ENCODE data around the gene RNF150.

The RNF150 gene

GRCh38 chr4:141153751-141154510 lies 20.7 kb upstream of the RNF150 start (continued):
- TF ChIP-seq TCF4 (CRISPR knock-in tag; IDR thresholded peaks at IDR 0.05; ENCODE audit: borderline replicate concordance) = peak; percentile 93
- no peak for TF ChIP-seq ARNTL (CRISPR knock-in tag; IDR thresholded peaks at IDR 0.05; ENCODE audit: borderline replicate concordance, low read depth)
- TF ChIP-seq ZC3H10 (CRISPR knock-in tag; IDR thresholded peaks at IDR 0.05) = no peak

GRCh38 chr4:141144207-141144606 lies 10.9 kb upstream of the RNF150 start:
- ATAC-seq = no peak
- no peak for TF ChIP-seq GLIS3 (CRISPR knock-in tag; IDR thresholded peaks at IDR 0.05)
- no peak for TF ChIP-seq BACH2 (CRISPR knock-in tag; IDR thresholded peaks at IDR 0.05; ENCODE audit: borderline replicate concordance)
- TF ChIP-seq ARNTL (CRISPR knock-in tag; IDR thresholded peaks at IDR 0.05; ENCODE audit: borderline replicate concordance, low read depth) = no peak
- no peak for TF ChIP-seq ZNF565 (CRISPR knock-in tag; conservative IDR thresholded peaks at IDR 0.05; ENCODE audit: low read depth)
- TF ChIP-seq RARB (CRISPR knock-in tag; IDR thresholded peaks at IDR 0.05) = no peak
- no peak for TF ChIP-seq TCF4 (CRISPR knock-in tag; IDR thresholded peaks at IDR 0.05; ENCODE audit: borderline replicate concordance)

GRCh38 chr4:141142423-141142822 lies 9.2 kb upstream of the RNF150 start:
- ATAC-seq = no peak
- TF ChIP-seq PATZ1 (CRISPR knock-in tag; IDR thresholded peaks at IDR 0.05; ENCODE audit: borderline replicate concordance) (no peak), ESRRG (CRISPR knock-in tag; IDR thresholded peaks at IDR 0.05) (no peak), CREB5 (CRISPR knock-in tag; IDR thresholded peaks at IDR 0.05; ENCODE audit: low read depth) (no peak), CSRNP3 (CRISPR knock-in tag; IDR thresholded peaks at IDR 0.05) (no peak), ISL1 (CRISPR knock-in tag; IDR thresholded peaks at IDR 0.05) (no peak), PPARA (CRISPR knock-in tag; IDR thresholded peaks at IDR 0.05; ENCODE audit: borderline replicate concordance) (no peak), ZNF8 (CRISPR knock-in tag; IDR thresholded peaks at IDR 0.05) (no peak), ARNTL (CRISPR knock-in tag; IDR thresholded peaks at IDR 0.05; ENCODE audit: borderline replicate concordance, low read depth) (no peak), RARB (CRISPR knock-in tag; IDR thresholded peaks at IDR 0.05) (no peak), CSDC2 (CRISPR knock-in tag; IDR thresholded peaks at IDR 0.05) (no peak), ZFP3 (CRISPR knock-in tag; IDR thresholded peaks at IDR 0.05) (no peak), ZFP30 (CRISPR knock-in tag; IDR thresholded peaks at IDR 0.05) (no peak), OSR1 (CRISPR knock-in tag; IDR thresholded peaks at IDR 0.05) (no peak), ZC3H10 (CRISPR knock-in tag; IDR thresholded peaks at IDR 0.05) (no peak)

- ATAC-seq = no peak
- TF ChIP-seq ZFP3 (CRISPR knock-in tag; IDR thresholded peaks at IDR 0.05) (no peak), SNAI2 (CRISPR knock-in tag; IDR thresholded peaks at IDR 0.05) (no peak), ISL1 (CRISPR knock-in tag; IDR thresholded peaks at IDR 0.05) (no peak), CSDC2 (CRISPR knock-in tag; IDR thresholded peaks at IDR 0.05) (no peak), CSRNP3 (CRISPR knock-in tag; IDR thresholded peaks at IDR 0.05) (no peak), TOX (CRISPR knock-in tag; IDR thresholded peaks at IDR 0.05; ENCODE audit: borderline replicate concordance) (no peak), GLIS3 (CRISPR knock-in tag; IDR thresholded peaks at IDR 0.05) (no peak), POU6F1 (CRISPR knock-in tag; IDR thresholded peaks at IDR 0.05; ENCODE audit: borderline replicate concordance, low read depth) (no peak), BACH2 (CRISPR knock-in tag; IDR thresholded peaks at IDR 0.05; ENCODE audit: borderline replicate concordance) (no peak), ARNTL (CRISPR knock-in tag; IDR thresholded peaks at IDR 0.05; ENCODE audit: borderline replicate concordance, low read depth) (no peak), TCF4 (CRISPR knock-in tag; IDR thresholded peaks at IDR 0.05; ENCODE audit: borderline replicate concordance) (no peak), CREB5 (CRISPR knock-in tag; IDR thresholded peaks at IDR 0.05; ENCODE audit: low read depth) (no peak), ZNF8 (CRISPR knock-in tag; IDR thresholded peaks at IDR 0.05) (no peak), ZFP30 (CRISPR knock-in tag; IDR thresholded peaks at IDR 0.05) (no peak), ZC3H10 (CRISPR knock-in tag; IDR thresholded peaks at IDR 0.05) (no peak), PPARA (CRISPR knock-in tag; IDR thresholded peaks at IDR 0.05; ENCODE audit: borderline replicate concordance) (no peak)
Measured at GRCh38 chr4:141140391-141141200, 7.3 kb upstream of the RNF150 start.

Data from SK-N-SH treated with all-trans-retinoic acid at 6 μM for 48 hours (cell line).